Stimulated activated CD8-positive, alpha-beta memory T cell treated with anti-CD3 and anti-CD28 coated beads, Interleukin-4, amount 100 ng/mL, for 48 hours (primary cell): ENCODE data around the gene C19orf38.
A peak's percentile ranks its signal among the peaks of the same experiment; 100 is the strongest.

Experiments used
- DNase-seq: peaks from one replicate; pipeline ENCODE4 v3.0.0-alpha.2; 2020

Gene C19orf38

GRCh38 chr19:10848230-10848856 lies at the start of gene C19orf38:
Gene C19orf38 (plus strand): TSS chr19:10848415. CDS start chr19:10848509, 94 bp downstream.
- DNase-seq: no peak

GRCh38 chr19:10800488-10800887 lies 47.7 kb upstream of the C19orf38 start:
- no peak for DNase-seq

GRCh38 chr19:10802479-10802878 lies 45.7 kb upstream of the C19orf38 start:
- DNase-seq: no peak

- no peak for DNase-seq
Observed at GRCh38 chr19:10803252-10803651, 45.0 kb upstream of the C19orf38 start.

- no peak for DNase-seq
Observed at GRCh38 chr19:10805065-10805757, 43.0 kb upstream of the C19orf38 start.

- DNase-seq: no peak
Observed at GRCh38 chr19:10805758-10806247, 42.4 kb upstream of the C19orf38 start.

GRCh38 chr19:10808937-10809649 lies 39.1 kb upstream of the C19orf38 start:
- DNase-seq: peak; percentile 45

GRCh38 chr19:10809651-10810285 lies 38.4 kb upstream of the C19orf38 start:
- no peak for DNase-seq

GRCh38 chr19:10811391-10812111 lies 36.7 kb upstream of the C19orf38 start:
- no peak for DNase-seq

GRCh38 chr19:10812196-10812595 lies 36.0 kb upstream of the C19orf38 start:
- DNase-seq: no peak

- DNase-seq: peak; percentile 65
Observed at GRCh38 chr19:10812902-10813404, 35.3 kb upstream of the C19orf38 start.

GRCh38 chr19:10815007-10815536 lies 33.1 kb upstream of the C19orf38 start:
- DNase-seq: no peak

- DNase-seq: no peak
Observed at GRCh38 chr19:10815969-10816644, 32.1 kb upstream of the C19orf38 start.

- DNase-seq: no peak
Observed at GRCh38 chr19:10816691-10817090, 31.5 kb upstream of the C19orf38 start.

- no peak for DNase-seq
Observed at GRCh38 chr19:10817291-10818038, 30.8 kb upstream of the C19orf38 start.

- DNase-seq: no peak
Observed at GRCh38 chr19:10818301-10819123, 29.7 kb upstream of the C19orf38 start.

- DNase-seq: no peak
Observed at GRCh38 chr19:10819124-10820060, 28.8 kb upstream of the C19orf38 start.

- DNase-seq: no peak
Observed at GRCh38 chr19:10820173-10820572, 28.0 kb upstream of the C19orf38 start.

- no peak for DNase-seq
Observed at GRCh38 chr19:10823690-10824089, 24.5 kb upstream of the C19orf38 start.
